Measurements from ENCODE around the gene MMP13. TPM values are rescaled to one million over a fixed set of nuclear protein-coding genes. Genes with fewer than 3 reads are reported as not detected.
"Not testable (repeated sequence)": the region's sequence is repeated elsewhere in the genome, so short reads cannot be mapped to it uniquely, and the experiment has no call there.

MMP13 gene
- not detected in 2 replicates for total RNA-seq (2014; rRNA removed; shearing (Covaris generic))
- not detected in 2 replicates for polyA plus RNA-seq (2016; fragmentation: Nextera tagmentation; extraction: Ambion mirVana)

DNA sequence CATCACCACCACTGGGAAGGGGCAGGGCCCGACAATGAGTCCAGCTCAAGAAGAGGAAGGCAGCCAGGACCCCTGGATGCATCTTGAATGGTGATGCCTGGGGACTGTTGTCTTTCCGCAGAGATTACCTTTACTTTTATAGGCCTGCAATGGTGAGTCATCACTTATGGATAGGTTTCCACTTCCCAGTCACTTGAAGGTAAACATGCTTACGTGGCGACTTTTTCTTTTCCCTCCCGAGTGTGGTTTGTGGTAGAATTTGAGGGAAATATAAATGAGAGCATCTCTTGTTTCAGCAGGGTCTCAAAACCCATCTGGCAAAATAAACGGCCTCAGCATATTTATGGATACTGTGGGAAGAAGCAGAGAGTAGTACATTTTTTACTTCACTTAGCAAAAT lies at the start of gene MMP13:
Gene MMP13, minus strand, starts transcription at position 109 of the 400 bp plus-strand sequence. Its CDS starts 27 bp downstream, at position 82.
- in situ Hi-C loops (cut with MboI) = no loop called here

DNA sequence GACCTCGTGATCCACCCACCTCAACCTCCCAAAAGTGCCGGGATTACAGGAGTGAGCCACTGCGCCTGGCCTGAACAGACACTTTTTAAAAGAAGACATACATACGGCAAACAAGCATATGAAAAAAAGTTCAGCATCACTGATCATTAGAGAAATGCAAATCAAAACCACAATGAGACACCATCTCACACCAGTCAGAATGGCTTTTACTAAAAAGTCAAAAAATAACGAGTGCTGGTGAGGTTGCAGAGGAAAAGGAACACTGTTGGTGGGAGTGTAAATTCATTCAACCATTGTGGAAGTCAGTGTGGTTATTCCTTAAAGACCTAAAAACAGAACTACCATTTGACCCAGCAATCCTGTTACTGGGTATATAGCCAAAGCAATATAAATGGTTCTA lies 48.7 kb upstream of the MMP13 start:
- 90 to 92% methylated on average over 5 of the region's 5 CpGs for WGBS, 2 experiments (ENCODE audit: low coverage in 1 of 2, low lambda C conversion rate in 2 of 2, missing lambda C conversion rate in 2 of 2)
- H3K4me2 ChIP-seq (ENCODE audit: unreplicated experiment); in situ Hi-C loops (cut with MboI); H3K9ac ChIP-seq; H2AFZ ChIP-seq; H3K36me3 ChIP-seq (ENCODE audit: low read depth); H3K27me3 ChIP-seq (replicated peaks; ENCODE audit: insufficient read depth); DNase-seq; H3K4me3 ChIP-seq; H3K9me3 ChIP-seq (ENCODE audit: low read depth); H4K20me1 ChIP-seq (ENCODE audit: insufficient read depth); H3K27ac ChIP-seq; H3K79me2 ChIP-seq (ENCODE audit: insufficient read depth); H3K9me2 ChIP-seq (ENCODE audit: insufficient read depth); H3F3A ChIP-seq (ENCODE audit: insufficient read depth): not testable (repeated sequence)
- peaks cover 17% of the 10 kb centered on the region for H3K4me1 ChIP-seq (ENCODE audit: insufficient read depth)

More for the DNA sequence above, at the start of gene MMP13:
- H3K9me2 ChIP-seq (ENCODE audit: insufficient read depth) = no peaks in the 10 kb centered on the region
- H3K4me1 ChIP-seq (ENCODE audit: insufficient read depth) = no peaks in the 10 kb centered on the region
- 82 to 87% methylated on average over 6 of the region's 6 CpGs for WGBS, 2 experiments (ENCODE audit: low coverage in 1 of 2, low lambda C conversion rate in 2 of 2, missing lambda C conversion rate in 2 of 2)
- no peaks in the 10 kb centered on the region for H4K20me1 ChIP-seq (ENCODE audit: insufficient read depth)
- no peak for TF ChIP-seq EZH2phosphoT487 (IDR thresholded peaks at IDR 0.05; ENCODE audit: insufficient read depth, low read depth)
- TF ChIP-seq EZH2 (IDR thresholded peaks at IDR 0.05; ENCODE audit: insufficient read depth, poor library complexity, severe bottlenecking) = no peak
- no peak within 1 kb of the TSS for H3K9ac ChIP-seq
- H3K4me2 ChIP-seq (ENCODE audit: unreplicated experiment) = no peak within 1 kb of the TSS
- H3K27me3 ChIP-seq (replicated peaks; ENCODE audit: insufficient read depth) = no peaks in the 10 kb centered on the region
- no peak within 1 kb of the TSS for H2AFZ ChIP-seq
- DNase-seq = no peak
- no peaks in the 10 kb centered on the region for H3K79me2 ChIP-seq (ENCODE audit: insufficient read depth)
- no peaks in the 10 kb centered on the region for H3K9me3 ChIP-seq (ENCODE audit: low read depth)
- H3K27ac ChIP-seq = no peak within 1 kb of the TSS
- H3F3A ChIP-seq (ENCODE audit: insufficient read depth) = peaks cover 3% of the 10 kb centered on the region; the same call in 1 of the 2 replicates
- no peak within 1 kb of the TSS for H3K4me3 ChIP-seq
- H3K36me3 ChIP-seq (ENCODE audit: low read depth) = no peaks in the 10 kb centered on the region

DNA sequence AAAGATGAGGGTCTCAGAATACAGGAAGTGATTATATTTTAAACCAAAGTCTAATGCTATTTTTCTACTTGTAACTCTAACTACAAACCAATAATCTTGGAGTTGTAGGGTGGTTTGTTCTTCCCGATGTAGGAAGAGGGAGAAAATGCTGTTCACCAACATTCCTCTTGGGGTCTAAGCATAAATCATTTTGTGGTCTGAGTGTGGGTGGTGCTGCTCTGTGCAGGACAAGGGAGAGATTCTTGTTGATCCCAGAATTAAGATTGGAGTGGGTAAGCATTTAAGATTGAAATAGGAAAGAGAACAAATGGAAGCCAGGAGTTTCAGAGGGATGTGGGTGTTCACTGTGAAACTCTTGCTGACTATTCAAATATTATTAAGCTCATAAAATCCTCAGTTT lies 38.6 kb upstream of the MMP13 start:
- DNase-seq = peak; percentile 14
- peaks cover 44% of the 10 kb centered on the region for H3K4me1 ChIP-seq (ENCODE audit: insufficient read depth)
- H3K9me2 ChIP-seq (ENCODE audit: insufficient read depth) = no peaks in the 10 kb centered on the region
- H3F3A ChIP-seq (ENCODE audit: insufficient read depth) = peaks cover 30% of the 10 kb centered on the region
- no peaks in the 10 kb centered on the region for H3K36me3 ChIP-seq (ENCODE audit: low read depth)
- H3K4me2 ChIP-seq (ENCODE audit: unreplicated experiment) = no peak overlapping the region
- in situ Hi-C loops (cut with MboI) = no loop called here
- 0 out of 2 replicates have a peak overlapping the region, but pooled peaks have one; percentile 18 for H2AFZ ChIP-seq
- no peaks in the 10 kb centered on the region for H4K20me1 ChIP-seq (ENCODE audit: insufficient read depth)
- no peak overlapping the region for H3K9ac ChIP-seq
- no peak overlapping the region for H3K4me3 ChIP-seq
- WGBS, 2 experiments (ENCODE audit: low coverage in 1 of 2, low lambda C conversion rate in 2 of 2, missing lambda C conversion rate in 2 of 2) = 55 to 56% methylated on average over 1 of the region's 1 CpG
- no peaks in the 10 kb centered on the region for H3K9me3 ChIP-seq (ENCODE audit: low read depth)
- H3K79me2 ChIP-seq (ENCODE audit: insufficient read depth) = no peaks in the 10 kb centered on the region
- TF ChIP-seq EZH2 (IDR thresholded peaks at IDR 0.05; ENCODE audit: insufficient read depth, poor library complexity, severe bottlenecking) (no peak), EZH2phosphoT487 (IDR thresholded peaks at IDR 0.05; ENCODE audit: insufficient read depth, low read depth) (no peak)
- H3K27ac ChIP-seq = no peak overlapping the region
- H3K27me3 ChIP-seq (replicated peaks; ENCODE audit: insufficient read depth) = no peaks in the 10 kb centered on the region

DNA sequence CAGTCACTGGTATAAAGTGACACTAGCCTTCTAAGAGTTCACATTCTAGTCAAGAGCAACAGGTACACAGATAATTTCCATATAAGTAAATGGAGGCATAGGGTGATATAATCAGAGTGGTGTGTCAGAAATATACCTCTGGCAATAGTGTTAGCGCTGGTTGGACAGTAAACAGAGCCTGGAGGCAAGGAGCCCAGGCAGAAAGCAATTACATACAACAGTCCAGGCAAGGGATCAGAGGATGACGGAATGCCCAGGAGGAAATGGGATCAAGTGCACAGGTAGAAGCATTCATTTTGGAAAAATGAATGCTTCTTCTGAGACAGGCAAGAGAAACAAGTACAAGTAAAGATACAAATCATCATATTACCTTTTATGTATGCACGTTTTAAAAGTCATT lies 36.2 kb upstream of the MMP13 start:
- WGBS, 2 experiments (ENCODE audit: low coverage in 1 of 2, low lambda C conversion rate in 2 of 2, missing lambda C conversion rate in 2 of 2) = 79 to 81% methylated on average over 3 of the region's 3 CpGs
- Histone ChIP-seq H3K36me3 (ENCODE audit: low read depth) (no peaks in the 10 kb centered on the region), H3K9me2 (ENCODE audit: insufficient read depth) (no peaks in the 10 kb centered on the region), H3K27me3 (replicated peaks; ENCODE audit: insufficient read depth) (no peaks in the 10 kb centered on the region), H3F3A (ENCODE audit: insufficient read depth) (peaks cover 34% of the 10 kb centered on the region), H3K4me3 (no peak overlapping the region), H3K27ac (no peak overlapping the region), H3K4me1 (ENCODE audit: insufficient read depth) (peaks cover 44% of the 10 kb centered on the region), H3K9me3 (ENCODE audit: low read depth) (no peaks in the 10 kb centered on the region), H4K20me1 (ENCODE audit: insufficient read depth) (no peaks in the 10 kb centered on the region), H3K9ac (no peak overlapping the region), H3K4me2 (ENCODE audit: unreplicated experiment) (no peak overlapping the region), H3K79me2 (ENCODE audit: insufficient read depth) (no peaks in the 10 kb centered on the region), H2AFZ (no peak overlapping the region)
- DNase-seq = no peak
- no peak for TF ChIP-seq EZH2phosphoT487 (IDR thresholded peaks at IDR 0.05; ENCODE audit: insufficient read depth, low read depth)
- no peak for TF ChIP-seq EZH2 (IDR thresholded peaks at IDR 0.05; ENCODE audit: insufficient read depth, poor library complexity, severe bottlenecking)
- in situ Hi-C loops (cut with MboI) = no loop called here

DNA sequence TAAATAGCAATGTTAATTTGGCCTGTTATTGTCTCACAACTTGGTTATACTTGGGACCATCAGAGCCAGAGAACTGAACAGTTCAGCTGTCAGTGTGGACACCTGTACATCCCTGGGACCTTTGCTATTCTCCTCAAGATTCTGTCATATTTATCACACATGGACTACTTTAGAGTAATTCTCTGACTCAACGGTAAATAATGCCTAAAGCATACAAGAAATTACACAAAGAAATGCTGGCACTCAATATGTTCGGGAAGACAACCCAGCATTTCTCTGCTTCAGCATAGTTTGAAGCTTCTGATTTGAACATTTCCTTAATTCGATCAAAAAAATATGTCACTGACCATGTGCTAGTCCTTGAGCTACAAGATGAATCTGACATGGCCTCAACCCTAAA lies 34.6 kb upstream of the MMP13 start:
- Histone ChIP-seq H3F3A (ENCODE audit: insufficient read depth) (peaks cover 20% of the 10 kb centered on the region; the same call in 1 of the 2 replicates), H3K9me3 (ENCODE audit: low read depth) (no peaks in the 10 kb centered on the region), H3K4me2 (ENCODE audit: unreplicated experiment) (peak overlapping the region; percentile 24), H3K9ac (no peak overlapping the region), H4K20me1 (ENCODE audit: insufficient read depth) (no peaks in the 10 kb centered on the region), H3K27ac (no peak overlapping the region), H3K9me2 (ENCODE audit: insufficient read depth) (no peaks in the 10 kb centered on the region), H3K36me3 (ENCODE audit: low read depth) (no peaks in the 10 kb centered on the region), H3K79me2 (ENCODE audit: insufficient read depth) (no peaks in the 10 kb centered on the region), H3K4me3 (no peak overlapping the region), H3K27me3 (replicated peaks; ENCODE audit: insufficient read depth) (no peaks in the 10 kb centered on the region), H2AFZ (no peak overlapping the region), H3K4me1 (ENCODE audit: insufficient read depth) (peaks cover 37% of the 10 kb centered on the region)
- no peak for TF ChIP-seq EZH2phosphoT487 (IDR thresholded peaks at IDR 0.05; ENCODE audit: insufficient read depth, low read depth)
- no peak for TF ChIP-seq EZH2 (IDR thresholded peaks at IDR 0.05; ENCODE audit: insufficient read depth, poor library complexity, severe bottlenecking)
- 78 to 80% methylated on average over 3 of the region's 3 CpGs for WGBS, 2 experiments (ENCODE audit: low coverage in 1 of 2, low lambda C conversion rate in 2 of 2, missing lambda C conversion rate in 2 of 2)
- DNase-seq = peak; percentile 49
- in situ Hi-C loops (cut with MboI) = no loop called here

All from GM23248 (cell line).